Stimulated activated naive B cell treated with anti-CD40 and anti-IgM and Interleukin-4, amounts not matched to agents 10 μg/mL and 1 μg/mL and 100 μg/mL, for 72 hours (primary cell): ENCODE measurements around the gene AATK.

Source experiments
- ATAC-seq, 2 donors: fragments of 150-1000 bp; cut with Tn5 transposase; replicated peaks; 2 replicates each; pipeline ENCODE4 v1.10.0; 2021; ENCODE audit warnings: moderate library complexity in 1 of 2
- DNase-seq: peaks from one replicate; pipeline ENCODE4 v3.0.0; 2021
- H3K27ac Mint-ChIP-seq: one replicate; pipeline ENCODE4 v1.8.0; 2022; ENCODE audit warnings: mild to moderate bottlenecking, mixed read lengths
- H3K27me3 Mint-ChIP-seq, 2 donors: one replicate each; pipeline ENCODE4 v1.8.0; 2022; ENCODE audit warnings: mixed read lengths in 2 of 2
- H3K36me3 Mint-ChIP-seq, 2 donors: one replicate each; pipeline ENCODE4 v1.8.0; 2022; ENCODE audit warnings: mixed read lengths in 2 of 2, mild to moderate bottlenecking in 1 of 2
- H3K4me1 Mint-ChIP-seq, 2 donors: one replicate each; pipeline ENCODE4 v1.8.0; 2022; ENCODE audit warnings: mixed read lengths in 2 of 2, mild to moderate bottlenecking in 1 of 2
- H3K4me3 Mint-ChIP-seq, 2 donors: one replicate each; pipeline ENCODE4 v1.8.0; 2022; ENCODE audit warnings: mild to moderate bottlenecking in 2 of 2, mixed read lengths in 2 of 2, moderate library complexity in 1 of 2
- H3K9me3 Mint-ChIP-seq, 2 donors: one replicate each; pipeline ENCODE4 v1.8.0; 2022; ENCODE audit warnings: mixed read lengths in 2 of 2, mild to moderate bottlenecking in 1 of 2

The AATK gene

DNA sequence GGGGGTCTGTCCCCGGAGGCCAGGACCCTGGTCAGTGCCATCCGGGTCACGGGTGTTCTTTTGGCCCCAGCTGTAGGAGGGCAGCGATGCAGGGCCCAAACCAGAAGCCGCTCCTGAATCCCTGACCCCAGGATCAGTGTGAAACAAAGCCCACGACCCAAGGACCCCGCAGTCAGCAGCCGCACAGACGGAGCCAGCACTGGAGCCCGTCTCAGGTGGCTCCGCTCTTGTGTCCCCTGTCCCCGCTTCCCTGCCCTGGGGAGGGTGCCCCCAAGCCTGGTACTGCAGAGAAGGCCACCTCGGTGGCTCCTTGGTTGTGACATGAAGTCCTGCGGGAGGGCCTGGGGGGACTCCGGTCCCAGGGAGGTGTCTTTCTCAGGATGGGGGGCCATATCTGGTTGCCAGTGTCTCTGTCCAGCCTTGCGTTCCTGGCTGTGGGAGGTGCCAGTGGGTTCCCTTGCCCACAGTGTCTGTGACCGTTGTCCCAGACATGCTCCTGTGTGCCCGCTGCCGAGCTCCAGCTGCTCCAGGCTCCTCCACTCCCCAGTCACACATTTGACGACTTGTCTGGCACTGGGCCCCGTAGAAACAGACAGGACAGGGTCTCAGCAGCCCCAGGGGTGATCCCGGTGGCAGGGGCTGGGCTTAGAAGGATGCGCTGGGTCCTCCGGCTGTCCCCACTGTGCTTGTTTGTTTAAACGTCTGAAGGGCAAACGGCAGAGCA lies 97.4 kb downstream of the AATK start:
- H3K27ac Mint-ChIP-seq, result no peak overlapping the region
- DNase-seq (no peak), ATAC-seq (no peak)
- peaks cover 0 to 1% of the 10 kb centered on the region in 2 donors for H3K36me3 Mint-ChIP-seq
- H3K4me1 Mint-ChIP-seq, result peaks cover 0 to 7% of the 10 kb centered on the region in 2 donors
- no peaks in the 10 kb centered on the region for H3K9me3 Mint-ChIP-seq
- no peaks in the 10 kb centered on the region for H3K27me3 Mint-ChIP-seq
- no peak overlapping the region for H3K4me3 Mint-ChIP-seq

DNA sequence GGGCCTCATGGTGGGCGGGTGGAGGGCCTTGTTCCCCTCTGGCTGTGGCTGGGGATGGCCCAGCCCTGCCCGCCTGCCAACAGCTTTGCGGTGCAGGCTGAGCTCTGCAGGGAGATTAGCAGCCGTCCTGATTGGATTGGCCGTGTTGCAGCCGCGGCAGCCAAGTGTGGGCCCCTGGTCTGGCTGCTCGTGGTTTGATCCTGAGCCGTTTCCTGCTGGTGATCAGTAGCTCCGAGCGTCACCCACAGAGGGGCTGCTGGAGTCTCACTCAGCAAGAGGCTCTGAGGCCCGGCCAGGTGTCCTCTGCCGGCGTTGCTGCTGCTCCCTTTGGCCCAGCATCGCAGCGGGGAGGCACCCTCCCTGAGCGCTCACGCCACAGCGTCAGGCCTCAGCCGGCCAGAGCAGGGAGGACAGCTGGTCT lies 98.6 kb downstream of the AATK start:
- peaks cover 0 to 1% of the 10 kb centered on the region in 2 donors for H3K36me3 Mint-ChIP-seq
- no peaks in the 10 kb centered on the region for H3K9me3 Mint-ChIP-seq
- no peaks in the 10 kb centered on the region for H3K27me3 Mint-ChIP-seq
- peaks cover 0 to 7% of the 10 kb centered on the region in 2 donors for H3K4me1 Mint-ChIP-seq
- no peak overlapping the region for H3K27ac Mint-ChIP-seq
- ATAC-seq (no peak), DNase-seq (no peak)
- H3K4me3 Mint-ChIP-seq, result no peak overlapping the region
